ENCODE results near the gene IGF2BP2.

The IGF2BP2 gene

GRCh38 chr3:185734725-185735096 is 90.1 kb downstream of the IGF2BP2 start:
- TF ChIP-seq CTCF (IDR thresholded peaks at IDR 0.05), result no peak
- Histone ChIP-seq H3K27ac (no peak overlapping the region), H3K4me3 (no peak overlapping the region)
- DNase-seq (ENCODE audit: low spot score), result no peak

GRCh38 chr3:185733980-185734724 is 90.7 kb downstream of the IGF2BP2 start:
- no peak overlapping the region for H3K4me3 ChIP-seq
- H3K27ac ChIP-seq, result no peak overlapping the region
- TF ChIP-seq CTCF (IDR thresholded peaks at IDR 0.05), result no peak
- DNase-seq (ENCODE audit: low spot score), result no peak

GRCh38 chr3:185732782-185733181 is 92.1 kb downstream of the IGF2BP2 start:
- Histone ChIP-seq H3K27ac (no peak overlapping the region), H3K4me3 (no peak overlapping the region)
- no peak for TF ChIP-seq CTCF (IDR thresholded peaks at IDR 0.05)
- no peak for DNase-seq (ENCODE audit: low spot score)

- no peak for TF ChIP-seq CTCF (IDR thresholded peaks at IDR 0.05)
- Histone ChIP-seq H3K27ac (no peak overlapping the region), H3K4me3 (no peak overlapping the region)
- DNase-seq (ENCODE audit: low spot score), result no peak
These were observed 94.3 kb downstream of the IGF2BP2 start for GRCh38 chr3:185730550-185730949.

GRCh38 chr3:185729337-185730055 is 95.3 kb downstream of the IGF2BP2 start:
- H3K4me3 ChIP-seq, result no peak overlapping the region
- no peak for TF ChIP-seq CTCF (IDR thresholded peaks at IDR 0.05)
- DNase-seq (ENCODE audit: low spot score), result no peak
- H3K27ac ChIP-seq, result no peak overlapping the region

- no peak for TF ChIP-seq CTCF (IDR thresholded peaks at IDR 0.05)
- H3K4me3 ChIP-seq, result no peak overlapping the region
These were observed 96.1 kb downstream of the IGF2BP2 start for GRCh38 chr3:185728630-185729336.

More at GRCh38 chr3:185728630-185729336, 96.1 kb downstream of the IGF2BP2 start:
- DNase-seq (ENCODE audit: low spot score), result no peak
- no peak overlapping the region for H3K27ac ChIP-seq

Data from coronary artery (tissue), 2 donors.